NCI-H82 treated with DMSO at 0.1 percent for 48 hours (cell line): ENCODE results near the gene TTC9B.

Experiments used
- DNase-seq: peaks from one replicate; lab custom pipeline; 2025; ENCODE audit not compliant: unreplicated experiment; lab: John Stamatoyannopoulos, UW

The TTC9B gene

DNA sequence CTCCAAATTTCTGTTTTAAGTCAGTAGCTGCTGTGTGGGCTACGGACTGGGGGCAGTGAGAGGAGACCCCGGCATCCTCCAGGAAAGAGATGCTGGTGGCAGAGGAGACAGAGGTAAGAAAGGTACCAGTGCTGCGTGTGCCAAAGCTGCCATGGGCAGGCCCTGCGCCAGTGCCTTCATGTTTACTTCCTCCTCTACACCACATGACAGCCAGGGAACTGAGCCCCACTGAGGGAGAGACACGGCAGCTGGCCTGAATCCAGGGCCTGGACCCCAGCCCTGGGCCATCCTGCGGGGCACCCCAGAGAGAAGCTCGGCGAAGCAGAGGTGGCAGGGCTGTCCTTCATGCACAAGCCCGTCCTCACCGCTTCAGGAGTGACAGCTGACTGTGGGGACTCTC is 31.0 kb upstream of the TTC9B start:
- no peak for DNase-seq

DNA sequence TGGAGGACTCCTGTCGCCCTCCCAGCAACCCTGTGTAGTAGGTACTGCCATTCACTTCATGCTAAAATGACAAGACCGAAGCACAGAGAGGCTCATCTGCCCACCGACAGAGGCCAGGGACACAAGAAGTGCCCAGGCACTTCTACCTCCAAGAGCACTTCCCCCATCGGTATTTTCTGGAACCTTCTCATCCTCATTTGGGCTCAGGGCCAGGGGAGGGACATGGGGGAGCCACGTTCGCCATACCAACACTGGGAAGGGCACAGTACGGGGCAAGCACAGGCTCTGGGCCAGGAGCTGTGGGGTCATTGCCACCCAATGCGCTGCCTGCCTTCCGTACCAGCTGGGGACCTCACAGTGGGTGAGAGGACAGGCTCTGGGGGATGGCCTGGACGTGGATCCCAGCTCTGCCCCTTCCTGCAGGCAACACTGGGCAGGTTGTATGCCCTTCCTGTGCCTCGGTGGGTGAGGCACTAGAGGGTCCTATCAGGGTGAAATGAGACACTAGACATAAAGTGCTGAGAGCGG is 29.6 kb upstream of the TTC9B start:
- DNase-seq: no peak

GRCh38 chr19:40247178-40247577 is 29.0 kb upstream of the TTC9B start:
- no peak for DNase-seq

DNA sequence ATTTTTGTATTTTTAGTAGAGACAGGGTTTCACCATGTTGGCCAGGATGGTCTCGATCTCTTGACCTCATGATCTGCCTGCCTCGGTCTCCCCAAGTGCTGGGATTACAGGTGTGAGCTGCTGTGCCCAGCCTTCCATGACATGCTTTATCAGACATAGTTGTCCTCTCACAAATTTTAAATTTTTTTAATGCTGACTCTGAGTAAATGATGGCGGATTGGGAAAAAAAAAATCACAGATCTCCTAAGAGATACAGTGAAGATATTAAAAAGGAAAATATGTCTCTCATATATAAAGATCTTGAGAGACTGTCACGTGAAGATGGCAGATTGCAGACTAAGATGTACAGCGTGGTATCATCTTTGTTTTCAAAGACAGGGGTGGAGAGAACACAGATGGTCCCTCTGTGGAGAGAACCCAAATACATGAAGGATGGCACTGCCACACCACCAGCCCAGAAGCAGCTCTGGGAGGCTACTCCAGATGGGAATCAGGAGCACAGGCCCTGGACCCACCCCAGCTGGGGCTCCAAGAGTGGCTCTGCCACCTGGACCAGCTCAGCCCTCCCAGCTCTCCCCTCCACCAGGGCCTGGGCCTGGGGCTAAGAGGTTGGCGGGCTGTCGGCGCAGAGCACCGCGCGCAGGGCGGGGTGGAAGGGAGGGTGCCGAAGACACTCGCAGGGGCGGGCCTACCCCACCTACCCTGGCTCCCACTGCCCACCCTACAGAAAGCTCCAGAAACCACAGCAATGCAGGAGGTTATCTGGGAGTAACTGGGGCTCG is 28.3 kb upstream of the TTC9B start:
- no peak for DNase-seq

- no peak for DNase-seq
These were observed 27.4 kb upstream of the TTC9B start for GRCh38 chr19:40245506-40246128.

DNA sequence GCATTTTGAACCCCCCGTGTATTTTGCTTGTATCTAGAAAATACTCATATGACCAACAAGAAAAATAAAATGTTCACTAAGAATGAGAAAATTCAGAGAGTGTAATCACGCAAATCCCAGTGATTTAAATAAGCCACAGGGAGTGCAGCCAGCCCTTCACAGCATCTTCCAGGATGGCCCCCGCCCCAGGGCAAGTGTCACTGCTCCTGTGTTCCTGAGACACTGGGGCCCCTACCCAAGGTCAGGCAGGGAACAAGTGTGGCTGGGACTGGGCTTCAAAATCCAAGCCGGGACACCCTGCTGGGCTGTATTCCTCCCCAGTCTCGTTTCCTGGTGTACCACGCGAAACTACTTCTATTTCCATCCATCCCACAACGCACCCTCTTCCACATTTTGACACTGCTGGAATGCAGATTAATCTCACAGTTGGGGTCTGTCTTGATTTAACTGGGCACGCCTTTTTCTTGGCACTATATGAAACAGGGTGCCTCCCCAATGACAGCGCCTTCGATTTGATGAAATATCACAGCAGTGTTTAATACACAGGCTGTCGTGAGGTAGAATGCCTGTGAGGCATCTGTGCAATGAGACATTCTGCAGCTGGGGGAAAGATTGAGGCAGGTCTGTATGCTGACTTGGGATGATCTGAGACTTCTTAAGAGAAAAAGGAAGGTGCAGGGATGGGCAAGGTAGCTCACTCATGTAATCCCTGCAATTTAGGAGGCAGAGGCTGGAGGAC is 26.6 kb upstream of the TTC9B start:
- DNase-seq: no peak

GRCh38 chr19:40243181-40243580 is 25.0 kb upstream of the TTC9B start:
- DNase-seq: no peak

GRCh38 chr19:40242480-40242879 is 24.3 kb upstream of the TTC9B start:
- no peak for DNase-seq

DNA sequence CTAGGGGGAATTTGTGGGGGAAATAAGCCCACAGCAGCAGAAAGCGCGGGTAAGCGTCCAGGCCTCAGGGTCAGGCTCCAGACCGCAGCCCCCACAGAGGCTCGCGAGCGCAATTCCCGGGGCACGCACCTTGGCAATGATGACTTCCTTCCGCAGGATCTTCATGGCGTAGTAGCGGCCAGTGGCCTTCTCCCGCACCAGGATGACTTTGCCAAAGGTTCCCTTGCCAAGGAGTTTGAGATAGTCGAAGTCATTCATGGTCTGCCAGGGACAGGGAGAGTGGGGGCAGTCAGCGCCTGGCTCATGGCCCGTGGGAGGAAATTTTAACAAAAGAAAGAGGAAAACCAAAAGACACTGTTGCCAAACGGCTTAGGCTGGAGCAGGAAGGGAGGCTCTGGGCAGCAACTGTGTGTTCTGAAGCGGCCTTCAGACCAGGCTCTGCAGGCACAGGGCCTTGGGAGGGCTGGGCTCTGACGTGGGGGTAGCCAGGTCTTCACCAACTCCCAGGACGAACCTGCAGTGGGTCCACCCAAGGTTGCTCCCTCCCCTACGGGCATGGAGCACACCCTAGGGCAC is 23.7 kb upstream of the TTC9B start:
- no peak for DNase-seq

DNA sequence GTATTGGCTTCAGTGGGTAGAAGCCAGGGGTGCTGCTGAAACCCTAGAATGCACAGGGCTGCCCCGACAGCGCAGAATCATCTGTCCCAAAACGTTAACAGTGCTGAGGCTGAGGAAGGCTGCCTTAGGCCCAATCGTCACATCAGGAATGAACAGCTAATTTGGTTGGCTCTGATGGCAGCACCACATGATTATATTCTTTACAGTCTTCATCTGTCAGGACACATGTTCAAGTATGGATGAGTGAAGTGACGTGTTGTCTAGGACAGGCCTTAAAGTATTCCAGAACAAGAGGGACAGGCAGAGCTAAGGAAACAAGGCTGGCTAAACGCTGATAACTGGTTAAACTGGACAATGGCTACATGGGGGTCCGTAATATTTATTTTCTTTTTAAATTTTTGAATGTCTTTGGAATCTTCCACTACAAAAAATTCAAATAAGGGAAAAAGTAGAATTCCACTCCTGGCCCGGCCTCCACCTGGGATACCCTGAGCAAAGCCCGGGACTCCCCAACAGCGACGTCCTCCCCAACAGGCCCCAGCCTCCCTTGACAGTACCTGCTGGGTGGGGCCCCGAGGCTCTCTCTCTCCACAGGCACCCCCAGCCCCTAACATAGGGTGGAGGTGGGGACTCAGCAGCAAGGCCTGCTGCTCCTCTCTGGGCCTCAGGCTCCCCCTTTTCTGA is 23.1 kb upstream of the TTC9B start:
- no peak for DNase-seq

DNA sequence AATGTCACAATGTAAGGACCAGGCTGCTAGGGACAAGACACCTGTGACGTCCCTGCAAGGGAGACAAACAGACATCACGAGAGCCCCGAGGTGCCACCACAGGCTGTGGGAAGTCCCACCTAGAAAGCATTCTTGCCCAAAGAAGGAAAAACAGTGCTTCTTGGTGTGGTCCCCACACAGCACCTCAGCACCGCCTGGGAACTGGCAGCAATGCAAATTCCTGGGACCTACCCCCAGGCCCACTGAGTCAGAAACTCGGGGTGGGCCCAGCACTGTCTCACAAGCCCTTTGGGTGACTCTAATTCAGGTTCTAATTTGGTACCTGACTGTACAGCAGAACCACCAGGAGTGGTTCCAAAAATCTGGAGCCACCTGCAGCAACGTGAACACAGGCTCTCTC is 22.1 kb upstream of the TTC9B start:
- DNase-seq: no peak

- DNase-seq: no peak
These were observed 21.4 kb upstream of the TTC9B start for GRCh38 chr19:40239415-40240226.

DNA sequence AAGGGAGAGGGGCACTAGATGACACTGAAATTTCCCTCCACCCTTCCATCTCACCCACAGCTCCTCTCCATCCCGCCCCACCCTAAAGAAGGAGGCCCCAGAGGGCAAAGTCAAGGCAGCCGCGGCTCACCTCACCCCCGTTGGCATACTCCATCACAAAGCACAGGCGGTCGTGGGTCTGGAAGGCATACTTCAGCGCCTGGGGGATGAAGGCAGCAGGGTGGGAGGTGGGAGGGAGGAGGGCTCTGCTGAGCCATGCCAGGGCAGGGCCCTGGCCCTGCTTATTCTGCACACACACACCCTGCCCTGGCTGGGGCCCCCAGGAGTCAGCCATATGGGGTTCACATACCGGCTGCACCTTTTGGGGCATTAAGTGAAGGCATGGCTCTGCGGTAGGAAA is 20.6 kb upstream of the TTC9B start:
- no peak for DNase-seq

GRCh38 chr19:40237791-40238190 is 19.6 kb upstream of the TTC9B start:
- no peak for DNase-seq

- DNase-seq: no peak
These were observed 18.2 kb upstream of the TTC9B start for GRCh38 chr19:40236366-40236765.

- DNase-seq: no peak
These were observed 17.8 kb upstream of the TTC9B start for GRCh38 chr19:40236026-40236355.

GRCh38 chr19:40235238-40236025 is 17.2 kb upstream of the TTC9B start:
- no peak for DNase-seq

- DNase-seq: no peak
These were observed 16.4 kb upstream of the TTC9B start for GRCh38 chr19:40234429-40235237.
